SIG-M5 treated with dmso at 0.1 percent for 504 hours (cell line): ENCODE results near the gene AKAP13.
"Not testable (repeated sequence)": the region's sequence is repeated elsewhere in the genome, so short reads cannot be mapped to it uniquely, and the experiment has no call there.

ENCODE experiments used
- DNase-seq: peaks from one replicate; lab custom pipeline; 2025; ENCODE audit not compliant: unreplicated experiment; lab: John Stamatoyannopoulos, UW

Gene AKAP13

DNA sequence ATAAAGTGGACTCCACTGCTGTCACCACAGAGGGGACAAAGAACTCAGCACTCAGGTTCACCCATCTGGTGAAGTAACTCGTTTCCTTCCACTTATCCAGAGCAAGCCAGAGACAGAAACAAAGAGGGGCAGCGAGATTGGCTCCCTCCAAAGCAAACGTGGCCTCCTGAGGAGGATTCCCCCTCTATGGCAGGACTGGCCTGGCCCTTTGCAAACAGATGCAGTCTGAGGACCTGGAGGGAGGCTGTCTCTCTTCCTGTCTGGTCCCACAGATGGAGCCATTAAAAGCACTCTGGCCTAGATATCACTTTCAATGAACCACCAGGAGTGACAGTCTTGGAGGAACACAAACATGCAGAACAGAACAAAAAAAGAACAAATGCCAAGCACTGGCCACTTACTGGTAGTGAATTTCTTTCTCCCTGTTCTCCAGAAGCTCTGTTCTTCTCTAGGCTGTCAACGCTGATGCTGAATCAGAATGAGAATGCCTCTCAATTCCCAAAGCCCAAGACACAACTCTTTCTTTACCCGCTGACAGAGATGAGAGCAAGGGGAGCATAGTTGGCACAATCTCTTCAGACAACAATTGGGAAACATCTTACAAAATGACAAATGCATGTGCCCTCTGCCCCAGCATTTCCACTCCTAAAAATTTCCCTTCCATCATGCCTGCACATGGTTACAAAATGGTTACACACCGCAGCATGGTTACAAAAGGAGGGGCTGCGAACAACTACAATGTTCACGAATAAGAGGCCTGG lies 400.0 kb downstream of the AKAP13 start:
- no peak for DNase-seq

DNA sequence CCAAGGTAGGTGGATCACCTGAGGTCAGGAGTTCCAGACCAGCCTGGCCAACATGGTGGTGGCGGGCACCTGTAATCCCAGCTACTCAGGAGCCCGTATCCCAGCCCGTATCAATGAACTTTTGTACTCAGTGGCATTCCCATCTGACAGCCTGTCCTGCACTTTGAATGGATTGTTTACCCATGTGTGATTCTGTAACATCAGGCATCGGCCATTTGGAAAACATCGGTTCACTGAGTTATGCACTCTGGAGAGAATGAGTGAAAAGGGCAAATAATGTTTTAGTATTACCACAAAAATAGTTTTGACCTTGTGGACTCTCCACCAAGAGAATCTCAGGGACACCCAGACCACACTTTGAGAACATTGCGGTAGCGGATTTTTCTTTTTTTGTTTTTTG lies 400.7 kb downstream of the AKAP13 start:
- no peak for DNase-seq

DNA sequence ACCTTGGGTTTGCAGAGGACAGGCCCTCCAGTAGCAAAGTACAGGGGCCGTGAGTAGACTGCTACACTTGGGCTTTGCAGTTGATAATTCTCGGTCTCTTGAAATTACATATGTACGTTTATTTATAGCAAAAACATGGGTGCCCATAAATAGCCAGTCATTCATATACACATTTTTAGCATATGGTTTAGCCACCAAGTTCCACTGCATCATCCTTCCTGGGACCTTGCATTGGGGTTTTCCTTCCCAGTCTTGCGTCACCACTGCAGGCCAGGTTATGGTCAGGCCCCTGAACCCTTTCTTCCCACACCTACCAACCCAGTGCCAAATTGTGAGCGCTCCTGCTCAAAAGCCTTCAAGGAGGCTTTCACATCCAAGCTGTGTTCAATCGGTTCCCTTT lies 401.7 kb downstream of the AKAP13 start:
- no peak for DNase-seq

DNA sequence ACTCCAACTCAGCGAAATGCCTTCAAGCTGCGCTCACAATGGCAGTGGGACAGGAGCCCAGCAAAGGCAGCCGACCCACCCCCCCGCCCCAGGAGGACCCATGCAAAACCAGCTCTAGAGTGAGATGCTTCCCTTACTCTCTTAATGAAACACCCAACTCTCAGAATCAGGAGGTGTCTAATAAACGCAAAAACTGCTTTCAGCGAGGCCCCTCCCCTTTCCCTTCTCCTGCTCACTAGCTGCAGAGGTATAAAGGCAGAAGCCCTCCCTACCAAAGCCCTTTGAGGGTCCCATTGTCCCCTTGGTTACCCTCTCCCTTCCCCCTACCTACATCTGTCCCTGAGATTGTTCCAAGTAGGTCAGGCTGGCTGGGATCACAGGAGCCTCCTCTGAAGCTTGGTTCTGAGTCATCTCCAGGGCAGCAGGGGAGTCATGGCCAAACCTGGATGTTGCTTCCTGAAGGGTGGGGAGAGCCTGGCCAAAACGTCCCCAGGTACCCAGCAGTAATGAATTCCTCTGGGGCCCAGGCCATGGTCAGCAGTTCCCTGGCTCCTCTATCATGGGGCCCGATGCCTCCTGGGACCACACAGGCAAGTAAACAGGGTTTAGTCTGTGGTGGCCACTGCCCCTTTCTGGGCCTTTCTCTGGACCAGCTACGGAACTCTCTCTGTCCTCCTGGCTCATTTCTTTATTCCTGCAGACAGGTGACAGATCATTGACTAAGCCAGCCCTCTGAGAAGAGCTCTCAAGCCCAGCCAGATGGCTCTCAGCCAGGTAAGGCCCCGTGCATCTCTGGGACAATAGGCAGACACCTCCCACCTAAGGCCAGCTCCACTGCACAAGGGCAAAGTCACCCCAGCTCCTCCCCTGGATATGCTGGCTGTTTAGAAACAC lies 405.7 kb downstream of the AKAP13 start:
- no peak for DNase-seq

DNA sequence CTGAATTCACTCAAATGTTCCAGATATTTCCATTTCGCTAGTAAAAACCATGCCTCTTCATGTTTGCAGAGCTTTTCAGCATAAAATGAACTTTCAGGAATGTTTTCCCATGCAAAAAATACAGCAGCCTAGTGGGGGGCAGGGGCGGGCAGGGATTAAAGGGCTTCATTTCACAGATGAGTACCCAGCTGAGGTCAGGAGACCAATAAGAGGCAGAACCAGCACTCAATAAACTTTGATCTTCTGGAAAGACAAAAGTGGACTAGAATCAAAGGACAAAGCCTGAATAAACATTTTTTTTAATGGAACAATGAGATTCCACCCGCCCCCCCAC lies 406.3 kb downstream of the AKAP13 start:
- DNase-seq: no peak

DNA sequence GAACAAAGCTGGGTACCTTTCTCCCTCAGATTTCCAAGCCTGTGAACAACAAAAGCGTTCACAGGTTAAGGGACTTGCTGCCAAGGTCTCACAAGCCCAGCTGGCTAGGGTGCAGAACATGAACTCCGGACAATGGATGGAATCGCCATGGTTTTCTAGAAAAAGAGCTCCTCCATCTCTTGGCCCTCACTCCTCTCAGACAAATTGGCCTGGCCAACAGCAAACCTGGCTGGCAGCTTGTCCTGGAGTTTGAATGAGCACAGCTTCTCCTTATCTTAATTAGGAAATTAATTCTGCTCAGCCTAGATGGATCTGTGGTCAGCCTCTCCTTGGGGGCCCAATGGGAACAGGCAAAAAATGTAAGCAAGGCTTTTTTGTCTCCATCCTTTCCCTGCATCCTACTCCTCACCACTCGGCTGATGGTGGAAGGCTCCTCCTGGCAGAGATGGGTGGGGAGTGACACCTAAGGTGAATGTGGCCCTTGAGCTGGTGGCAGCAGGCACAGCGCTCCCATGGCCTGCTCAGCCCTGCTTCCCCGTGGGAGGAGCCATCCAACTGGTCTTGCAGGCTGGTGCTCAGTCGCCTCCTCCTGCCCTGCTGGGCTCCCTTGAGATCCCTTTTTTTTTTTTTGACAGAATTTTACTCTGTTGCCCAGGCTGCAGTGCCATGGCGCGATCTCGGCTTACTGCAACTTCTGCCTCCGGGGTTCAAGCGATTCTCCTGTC lies 408.5 kb downstream of the AKAP13 start:
- peak; percentile 52 for DNase-seq

DNA sequence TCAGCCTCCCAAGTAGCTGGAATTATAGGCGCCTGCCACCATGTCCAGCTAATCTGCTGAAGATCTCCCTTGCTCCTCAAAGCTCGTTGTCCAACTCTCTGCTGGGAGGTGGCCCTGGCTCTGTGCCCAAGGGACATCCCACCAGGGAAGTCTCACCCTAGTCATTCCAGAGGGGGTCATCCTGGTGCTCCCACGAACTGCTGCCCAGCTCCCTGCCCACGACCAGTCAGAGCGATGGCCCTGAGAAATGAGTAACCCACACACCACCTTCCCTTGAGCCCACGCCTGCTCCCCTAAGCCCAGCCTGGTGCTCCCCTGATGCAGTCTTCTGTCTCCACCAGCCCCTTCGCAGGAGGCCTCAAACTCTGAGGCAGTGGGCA lies 409.1 kb downstream of the AKAP13 start:
- DNase-seq: no peak

DNA sequence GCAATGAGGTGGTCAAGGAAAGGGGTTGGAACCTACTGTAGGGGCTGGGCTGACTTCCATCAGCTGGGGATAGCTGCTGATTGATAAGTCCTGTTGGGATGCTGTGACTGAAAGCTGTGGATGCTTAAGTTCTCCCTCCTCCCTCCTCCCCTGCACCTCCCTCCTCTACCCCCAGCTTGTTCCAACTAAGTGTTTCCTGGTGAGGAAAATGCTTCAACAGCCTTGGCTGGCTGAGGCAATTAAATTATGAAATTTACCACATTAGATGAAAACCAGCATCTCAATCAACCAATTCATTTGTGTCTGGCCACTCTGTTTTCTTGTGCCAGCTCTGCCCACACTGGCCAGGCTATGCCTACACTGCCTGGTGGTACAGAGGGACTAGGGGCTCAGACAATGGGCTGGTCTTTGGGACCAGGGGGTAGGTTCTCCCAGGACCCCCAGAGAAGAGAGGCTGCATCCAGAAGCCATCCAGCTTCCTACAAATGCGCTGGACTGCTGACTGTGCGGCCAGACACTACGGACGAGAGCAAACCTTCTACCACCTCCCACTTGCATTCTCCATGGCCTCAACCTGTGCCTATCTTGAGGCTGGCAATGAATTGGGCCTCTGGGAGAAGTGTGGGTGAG lies 411.8 kb downstream of the AKAP13 start:
- no peak for DNase-seq

DNA sequence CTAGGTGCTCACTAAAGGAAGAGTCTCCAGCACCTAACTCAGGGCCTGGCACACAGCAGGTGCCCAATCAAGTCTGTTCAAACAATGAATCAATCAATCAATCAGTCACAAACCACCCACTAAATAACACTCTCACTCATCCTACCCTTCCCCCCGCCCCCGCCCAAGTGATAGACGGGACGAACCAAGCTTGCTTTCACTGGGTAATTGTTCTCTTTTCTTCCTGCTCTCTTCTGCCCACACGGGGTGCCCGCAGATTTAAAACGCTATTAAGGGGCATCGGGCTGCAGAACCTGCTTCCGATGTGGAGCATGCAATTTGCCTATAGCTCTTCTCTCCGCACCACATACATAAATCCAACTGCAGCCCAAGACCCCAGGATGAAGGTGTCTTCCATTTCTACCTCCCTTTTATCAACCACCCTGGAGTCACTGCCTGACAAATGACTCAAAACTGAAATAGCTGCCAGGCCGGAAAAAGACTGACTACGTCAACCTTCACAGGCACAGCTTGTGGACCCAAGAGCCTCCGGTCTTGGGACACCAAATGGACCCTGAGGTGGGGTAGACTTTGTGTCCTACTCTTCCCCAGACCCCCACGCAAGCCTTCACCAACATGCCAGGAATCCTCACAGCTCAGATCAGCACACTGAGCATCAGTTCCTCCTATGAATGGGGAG lies 412.6 kb downstream of the AKAP13 start:
- DNase-seq: no peak

DNA sequence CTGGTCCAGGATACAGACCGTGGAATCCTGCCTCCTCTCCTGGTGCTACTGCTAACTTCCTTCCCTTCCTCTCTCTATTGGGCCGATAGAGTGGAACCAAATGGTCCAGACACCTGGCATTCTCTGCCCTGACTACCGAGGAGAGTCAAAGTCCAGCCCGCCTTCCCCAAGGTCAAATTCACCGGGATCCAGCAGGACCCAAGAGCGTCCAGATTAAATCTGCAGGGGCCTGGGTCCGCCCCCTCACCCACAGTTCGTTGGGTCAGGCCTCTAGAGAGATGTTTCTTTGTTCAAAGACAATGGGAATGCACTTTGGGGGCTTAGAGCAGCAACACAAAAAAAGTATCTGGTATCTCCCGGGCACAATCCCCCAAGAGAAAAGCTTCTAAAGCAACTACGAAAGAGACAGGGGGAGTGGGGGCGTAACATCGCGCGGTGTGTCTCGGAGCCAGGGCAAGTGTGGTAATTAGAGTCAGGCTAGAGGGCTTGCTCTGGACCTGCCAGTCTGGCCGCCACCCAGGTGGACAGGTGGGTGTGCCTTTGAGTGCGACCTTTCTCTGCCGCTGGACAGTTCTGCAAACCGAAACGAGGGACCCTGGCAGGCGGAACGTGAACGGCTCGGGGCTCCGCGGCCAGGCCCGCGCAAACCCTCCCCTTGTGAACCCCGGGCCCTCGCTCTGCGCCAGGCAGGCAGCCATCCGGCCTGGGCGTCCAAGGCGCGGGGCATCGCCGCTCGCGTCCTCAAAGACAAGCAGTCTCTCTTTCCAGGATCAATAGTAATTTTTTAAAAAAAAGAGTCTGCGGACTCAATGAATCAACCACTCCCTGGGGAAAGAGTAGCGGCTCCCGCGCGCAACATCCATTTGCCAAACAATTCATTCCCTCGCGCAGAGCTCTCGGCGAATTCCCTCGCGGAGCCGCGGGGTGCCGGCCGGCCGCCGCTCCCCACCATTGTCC lies 413.5 kb downstream of the AKAP13 start:
- no peak for DNase-seq

DNA sequence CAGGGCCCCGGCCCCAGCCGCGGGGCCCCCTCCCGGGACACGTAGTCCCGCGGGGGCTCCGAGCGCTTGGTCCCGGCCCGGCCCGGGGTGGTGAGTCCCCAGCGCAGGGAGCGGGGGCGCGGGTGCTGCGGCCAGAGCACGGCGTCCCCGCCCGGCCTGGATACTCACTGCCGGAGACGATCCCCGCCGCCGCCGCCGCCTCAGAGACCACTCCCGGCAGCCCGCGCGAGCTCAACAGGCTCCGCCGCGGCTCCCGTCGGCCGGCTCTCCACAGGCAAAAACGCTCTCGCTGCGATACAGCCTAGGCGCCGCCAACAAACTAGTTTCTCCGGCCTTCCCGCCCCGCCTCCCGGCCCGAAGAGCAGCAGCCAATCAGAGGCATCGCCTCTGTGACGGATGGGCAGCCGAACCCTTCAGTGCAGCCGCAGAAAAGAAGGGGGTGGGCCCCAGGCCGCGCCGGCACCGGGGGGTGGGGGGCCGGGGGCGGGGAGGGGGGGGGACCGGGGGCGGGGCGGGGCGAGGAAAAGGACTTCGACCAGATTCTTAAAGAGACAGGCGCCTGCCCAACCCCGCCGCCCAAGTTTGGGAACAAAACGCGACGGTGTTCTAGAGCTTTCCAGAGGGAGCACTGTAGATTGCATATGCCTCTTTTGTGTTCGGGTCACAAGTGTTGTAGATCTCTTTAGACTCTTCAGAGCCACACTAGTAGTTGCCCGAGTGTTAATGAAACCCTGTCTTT lies 414.4 kb downstream of the AKAP13 start, which contains the start of gene KLHL25:
TSS of gene KLHL25 (minus strand) at position 328 of the 739 bp plus-strand sequence. CDS start 25,115 bp downstream, outside the sequence.
- DNase-seq: peak; percentile 92

DNA sequence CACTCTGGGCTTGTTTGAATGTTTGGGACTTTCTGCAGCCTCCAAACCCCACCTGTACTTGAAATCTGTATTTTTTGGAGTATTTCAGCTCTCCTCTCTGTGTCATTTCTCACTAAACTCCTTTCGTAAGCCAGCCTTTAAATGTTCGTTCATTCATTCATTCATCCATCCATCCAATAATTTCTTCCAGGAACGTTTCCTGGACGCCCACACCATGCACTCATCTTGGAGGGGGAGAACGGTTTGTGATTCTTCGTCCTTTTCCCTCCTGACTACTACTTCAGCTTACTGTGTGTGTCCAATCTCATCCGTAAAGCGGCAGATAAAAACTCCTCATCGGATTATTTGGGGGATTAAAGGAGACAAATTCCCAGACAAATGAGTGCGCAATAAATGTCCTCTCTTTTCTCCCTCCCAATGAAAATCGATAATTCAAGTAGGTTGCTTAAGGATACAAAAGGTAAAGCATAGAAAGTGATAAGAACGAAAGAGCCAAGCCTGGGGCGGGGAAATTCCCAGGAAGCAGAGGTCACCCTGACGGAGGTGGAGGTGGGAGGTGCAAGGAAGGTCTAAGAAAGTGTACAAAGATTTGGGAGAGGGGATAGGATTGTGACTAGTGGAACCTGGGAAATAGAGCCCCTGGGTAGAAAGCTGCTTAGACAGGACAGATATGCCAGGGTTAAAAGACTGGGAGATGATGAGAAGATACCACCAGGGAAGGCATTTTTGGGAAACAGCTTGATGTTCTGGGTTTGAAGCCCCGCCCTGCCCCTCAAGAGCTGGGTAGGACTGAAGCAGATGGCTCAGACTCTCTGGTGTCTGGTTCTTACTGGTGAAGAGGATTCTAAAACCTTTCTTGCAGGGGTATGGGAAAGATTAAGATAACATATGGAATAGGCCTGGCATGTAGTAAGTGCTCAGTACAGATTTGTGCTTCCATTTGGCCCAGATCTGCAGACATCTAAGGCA lies 415.2 kb downstream of the AKAP13 start:
- DNase-seq: no peak

DNA sequence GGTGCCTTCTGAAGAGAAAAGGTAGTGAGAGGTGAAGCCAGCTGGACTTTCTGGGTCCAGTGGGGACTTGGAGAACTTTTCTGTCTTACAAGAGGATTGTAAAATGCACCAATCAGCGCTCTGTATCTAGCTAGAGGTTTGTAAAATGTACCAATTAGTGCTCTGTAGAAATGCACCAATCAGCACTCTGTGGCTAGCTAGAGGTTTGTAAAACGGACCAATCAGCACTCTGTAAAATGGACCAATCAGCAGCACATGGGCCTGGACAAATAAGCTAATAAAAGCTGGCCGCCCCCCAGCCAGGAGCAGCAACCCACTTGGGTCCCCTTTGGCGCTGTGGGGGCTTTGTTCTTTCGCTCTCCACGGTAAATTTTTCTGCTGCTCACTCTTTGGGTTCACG lies 416.0 kb downstream of the AKAP13 start:
- not testable (repeated sequence) for DNase-seq
